Erythroblast (primary cell): ENCODE data around the gene SGK1.

ENCODE experiments used
- GATA1 ChIP-seq: IDR thresholded peaks from 2 replicates; pipeline ENCODE4 v1.6.1; 2011; ENCODE audit warnings: low read depth, mild to moderate bottlenecking, control low read depth, low read length, moderate library complexity
- POLR2A ChIP-seq: IDR thresholded peaks from 2 replicates; pipeline ENCODE4 v1.6.1; 2011; ENCODE audit warnings: mild to moderate bottlenecking, low read length

DNA sequence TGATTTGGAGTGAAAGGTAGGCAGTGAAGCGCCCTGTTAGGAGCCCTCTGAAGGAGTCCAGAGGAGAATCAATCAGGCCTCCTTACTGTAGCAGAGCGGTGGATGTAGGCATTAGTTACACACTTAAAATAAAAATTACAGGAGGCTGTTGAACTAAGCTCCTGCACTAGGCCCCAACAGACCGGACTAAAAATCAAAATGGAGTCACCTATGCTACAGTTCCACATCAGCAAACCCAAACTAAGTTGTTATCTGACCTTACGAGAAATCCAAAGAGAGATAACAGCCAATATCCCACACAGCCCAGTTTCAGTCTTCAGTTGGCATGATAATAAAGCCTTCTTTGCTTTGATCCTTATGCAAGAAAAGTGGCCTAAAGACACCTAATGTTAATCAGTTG, 26.8 kb downstream of the SGK1 start:
- TF ChIP-seq POLR2A = no peak
- TF ChIP-seq GATA1 = no peak
